Dendritic cell treated with granulocyte-macrophage colony-stimulating factor and Interleukin-4, amounts not matched to agents 40 ng/mL and 50 ng/mL, for 4 days (primary cell): ENCODE results near the gene CRACDL.

ENCODE experiments used
- H3K27ac Mint-ChIP-seq: one replicate; pipeline ENCODE4 v1.8.0; 2022; ENCODE audit warnings: mild to moderate bottlenecking, mixed read lengths
- H3K27me3 Mint-ChIP-seq: one replicate; pipeline ENCODE4 v1.8.0; 2022; ENCODE audit warnings: mild to moderate bottlenecking, mixed read lengths
- H3K36me3 Mint-ChIP-seq: one replicate; pipeline ENCODE4 v1.8.0; 2022; ENCODE audit warnings: low read depth, mixed read lengths
- H3K4me1 Mint-ChIP-seq: one replicate; pipeline ENCODE4 v1.8.0; 2022; ENCODE audit warnings: low read depth, mixed read lengths
- H3K4me3 Mint-ChIP-seq: one replicate; pipeline ENCODE4 v1.8.0; 2022; ENCODE audit warnings: mild to moderate bottlenecking, moderate library complexity, mixed read lengths
- H3K9me3 Mint-ChIP-seq: one replicate; pipeline ENCODE4 v1.8.0; 2022; ENCODE audit warnings: mixed read lengths
- intact Hi-C: fragments of 100-400 bp; cut with micrococcal nuclease; formaldehyde crosslinking; loops from one replicate; pipeline ENCODE4 v1.15.0; 2022

Gene CRACDL

DNA sequence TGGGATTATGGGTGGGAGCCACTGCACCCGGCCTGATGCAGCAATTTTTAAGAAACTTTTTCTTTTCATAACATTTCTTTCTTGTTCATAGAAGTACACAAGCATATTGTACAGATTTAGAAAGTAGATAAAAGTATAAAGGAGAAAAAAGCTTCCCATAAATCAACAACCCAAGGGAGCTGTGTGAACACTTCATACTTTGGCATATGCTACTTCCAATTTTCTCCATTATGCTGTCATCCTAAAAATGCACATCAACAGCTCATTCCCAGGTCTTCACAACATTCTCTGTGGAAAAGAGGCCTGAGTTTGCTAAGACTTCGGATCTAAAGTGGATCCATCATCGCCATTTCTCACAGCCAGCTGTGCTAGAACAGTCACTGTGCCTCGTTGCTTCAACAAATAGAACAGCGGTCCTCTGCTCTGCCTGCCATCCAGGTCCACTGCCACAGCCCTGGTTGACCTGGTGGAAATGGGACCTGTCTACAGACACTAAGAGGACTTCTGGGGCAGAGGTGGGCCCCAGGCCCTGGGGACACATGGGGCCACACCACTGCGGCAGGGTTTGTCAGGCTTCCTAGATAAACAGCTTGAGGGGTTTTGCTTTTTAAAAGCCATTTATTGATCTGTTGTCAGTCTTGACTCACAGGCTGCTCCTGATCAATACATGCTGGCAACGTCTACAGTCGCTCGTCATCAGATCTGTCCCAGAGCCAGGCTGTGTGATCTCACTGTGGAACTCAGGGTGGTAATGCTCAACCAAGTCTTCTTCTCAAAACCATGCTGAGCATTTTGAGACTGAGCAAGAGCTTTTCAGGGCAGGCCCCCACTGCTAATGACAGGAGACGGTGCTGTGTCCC lies 132.4 kb downstream of the CRACDL start:
- no peak overlapping the region for H3K4me3 Mint-ChIP-seq
- H3K27ac Mint-ChIP-seq = no peak overlapping the region
- H3K9me3 Mint-ChIP-seq = no peaks in the 10 kb centered on the region
- peaks cover 13% of the 10 kb centered on the region for H3K36me3 Mint-ChIP-seq
- intact Hi-C loops = no loop called here
- peaks cover 5% of the 10 kb centered on the region for H3K27me3 Mint-ChIP-seq
- peaks cover 56% of the 10 kb centered on the region for H3K4me1 Mint-ChIP-seq

DNA sequence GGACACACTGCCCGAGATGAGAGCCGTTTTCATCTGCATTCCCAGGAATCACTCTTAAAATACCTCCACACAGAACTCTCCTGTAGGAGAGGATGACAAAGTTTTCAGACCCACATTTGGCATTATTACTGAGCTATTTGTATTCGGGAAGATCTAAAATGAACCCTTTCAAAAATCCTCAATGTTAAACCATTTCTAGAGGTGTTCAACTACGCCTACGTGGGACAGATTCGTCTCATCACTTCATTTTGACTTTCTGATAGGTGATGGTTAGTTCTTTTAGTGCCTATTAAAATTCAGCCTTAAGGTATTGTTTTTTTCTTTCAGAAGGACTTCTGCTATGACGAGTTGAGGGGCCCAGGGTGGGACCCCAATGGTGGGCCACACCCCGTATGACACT lies 133.7 kb downstream of the CRACDL start:
- Mint-ChIP-seq H3K27me3 (peaks cover 5% of the 10 kb centered on the region), H3K9me3 (no peaks in the 10 kb centered on the region), H3K4me1 (peaks cover 46% of the 10 kb centered on the region), H3K36me3 (peaks cover 13% of the 10 kb centered on the region), H3K27ac (no peak overlapping the region), H3K4me3 (no peak overlapping the region)
- intact Hi-C loops = no loop called here

DNA sequence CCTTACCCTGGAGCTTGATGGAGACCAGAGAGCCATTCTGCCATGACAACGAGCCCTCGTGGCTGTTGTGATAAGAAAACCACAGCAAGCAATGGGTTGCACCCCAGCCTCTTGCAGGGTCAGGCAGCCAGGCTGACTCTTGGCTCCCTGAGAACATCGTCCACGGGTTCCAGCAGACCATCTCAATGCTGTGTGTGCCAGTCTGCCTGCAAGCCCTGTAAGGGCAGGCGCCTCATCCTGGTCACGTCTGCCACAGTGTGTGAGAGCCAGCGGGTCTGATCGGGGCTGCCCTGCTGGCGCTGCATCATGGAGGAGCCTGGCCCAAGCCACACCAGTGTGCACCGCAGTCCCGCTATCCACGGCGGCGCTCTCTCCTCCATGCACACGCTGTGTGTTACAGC lies 134.1 kb downstream of the CRACDL start:
- peaks cover 5% of the 10 kb centered on the region for H3K27me3 Mint-ChIP-seq
- no peaks in the 10 kb centered on the region for H3K9me3 Mint-ChIP-seq
- H3K4me1 Mint-ChIP-seq = peaks cover 42% of the 10 kb centered on the region
- H3K4me3 Mint-ChIP-seq = no peak overlapping the region
- H3K36me3 Mint-ChIP-seq = peaks cover 13% of the 10 kb centered on the region
- intact Hi-C loops = no loop called here
- no peak overlapping the region for H3K27ac Mint-ChIP-seq

DNA sequence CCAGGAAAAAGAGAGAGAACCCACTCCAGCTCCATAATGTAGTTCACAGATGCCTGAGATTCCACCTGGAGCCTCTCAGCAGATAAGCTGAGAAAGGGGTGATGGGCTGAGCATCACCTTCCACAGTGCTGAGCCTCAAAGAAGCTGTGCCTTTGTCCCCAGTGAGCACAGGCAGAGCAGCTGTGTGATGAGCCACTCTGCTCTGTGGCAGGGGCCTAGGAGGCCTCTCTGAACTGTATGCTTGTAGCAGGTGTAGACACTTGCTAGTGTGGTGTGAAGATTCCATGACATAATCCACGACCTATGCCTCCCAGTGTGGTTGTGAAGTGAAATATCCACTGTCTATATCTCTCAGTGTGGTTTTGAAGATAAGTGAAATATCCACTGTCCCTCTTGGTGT lies 134.7 kb downstream of the CRACDL start:
- H3K4me1 Mint-ChIP-seq = peaks cover 35% of the 10 kb centered on the region
- peaks cover 5% of the 10 kb centered on the region for H3K27me3 Mint-ChIP-seq
- no peak overlapping the region for H3K27ac Mint-ChIP-seq
- no peaks in the 10 kb centered on the region for H3K9me3 Mint-ChIP-seq
- intact Hi-C loops = no loop called here
- peaks cover 13% of the 10 kb centered on the region for H3K36me3 Mint-ChIP-seq
- no peak overlapping the region for H3K4me3 Mint-ChIP-seq

DNA sequence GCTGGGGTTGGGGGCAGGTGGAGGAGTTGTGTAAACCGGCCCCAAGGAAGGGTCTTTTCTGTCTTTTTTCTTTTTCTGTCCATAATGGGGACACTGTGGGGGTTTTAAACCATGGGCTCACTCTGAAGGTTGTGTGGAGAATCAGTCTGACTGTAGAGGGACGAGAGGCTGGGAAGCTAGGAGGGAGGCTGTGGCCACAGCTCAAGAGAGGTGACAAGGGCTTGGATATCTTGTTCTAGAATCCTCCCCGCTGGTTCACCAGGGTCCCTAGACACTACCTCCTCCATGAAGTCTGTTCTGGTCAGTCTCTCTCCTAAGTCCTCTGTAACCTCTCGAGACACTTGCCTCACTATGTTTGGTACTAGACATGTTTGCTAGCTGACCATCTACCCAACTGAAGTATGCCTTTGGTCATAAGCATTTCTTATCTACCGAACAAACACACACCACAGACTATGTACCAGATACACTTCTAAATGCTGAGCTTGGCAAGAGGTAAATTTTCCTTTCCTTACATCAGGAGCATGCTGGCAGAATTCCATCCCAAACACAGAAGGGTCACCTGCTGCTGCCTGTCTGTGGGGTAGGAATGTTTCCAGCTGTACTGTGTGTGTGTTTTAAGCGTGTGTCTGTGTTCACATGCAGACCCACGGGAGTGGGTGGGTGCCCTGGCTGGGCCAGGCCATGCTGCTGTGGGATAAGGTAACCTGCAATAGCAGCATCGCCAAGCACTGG lies 135.5 kb downstream of the CRACDL start:
- H3K36me3 Mint-ChIP-seq = peaks cover 18% of the 10 kb centered on the region
- intact Hi-C loops = no loop called here

DNA sequence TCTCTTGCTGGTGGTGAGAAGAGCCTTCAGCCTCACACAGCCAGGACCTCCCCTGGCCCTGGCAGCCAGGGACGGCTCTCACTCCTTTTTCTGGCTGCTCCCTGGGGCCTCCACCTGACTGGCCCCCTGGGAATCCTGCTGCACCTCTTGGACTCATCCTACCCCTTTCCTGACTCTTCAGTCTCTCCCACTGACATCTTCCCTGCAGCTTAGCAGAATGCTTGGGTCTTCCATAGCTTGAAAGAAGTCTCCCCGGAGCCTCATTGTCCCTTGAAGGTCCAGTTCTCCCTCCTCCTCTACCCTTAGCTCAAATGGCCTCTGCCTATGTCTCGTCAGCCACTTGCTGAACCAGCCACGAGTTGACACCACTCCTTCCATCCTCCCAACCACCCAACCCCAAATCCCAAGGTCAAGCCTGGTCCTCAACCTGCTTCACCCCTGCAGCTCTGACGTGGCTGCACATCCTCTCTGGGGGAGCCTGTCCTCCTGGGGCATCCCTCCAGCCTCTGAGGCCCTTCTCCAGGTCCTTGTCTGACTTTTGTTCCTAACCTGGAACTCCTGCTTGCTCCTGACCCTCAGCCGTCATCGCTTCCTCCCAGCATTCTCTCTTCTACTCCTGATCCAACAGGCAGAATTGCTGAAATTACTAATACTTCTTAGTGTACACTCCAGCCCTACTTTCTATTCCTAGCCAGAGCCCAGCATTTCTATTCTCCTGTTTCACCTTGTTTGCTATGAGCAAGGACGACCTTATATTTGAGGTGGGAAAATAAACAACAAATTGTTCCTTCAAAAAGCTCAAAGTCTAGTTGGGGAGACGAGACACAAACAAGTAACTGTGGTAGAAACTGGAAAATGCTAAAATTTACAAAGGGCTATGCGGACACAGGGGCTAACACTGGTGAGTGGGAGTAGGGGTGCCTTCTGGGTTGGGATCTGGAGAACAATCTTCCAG lies 136.4 kb downstream of the CRACDL start:
- intact Hi-C loops = no loop called here
- no peaks in the 10 kb centered on the region for H3K9me3 Mint-ChIP-seq
- no peak overlapping the region for H3K4me3 Mint-ChIP-seq
- peaks cover 5% of the 10 kb centered on the region for H3K27me3 Mint-ChIP-seq
- peak overlapping the region; percentile 21 for H3K27ac Mint-ChIP-seq
- H3K4me1 Mint-ChIP-seq = peaks cover 20% of the 10 kb centered on the region
- peaks cover 23% of the 10 kb centered on the region for H3K36me3 Mint-ChIP-seq

More for the DNA sequence above, 135.5 kb downstream of the CRACDL start:
- no peak overlapping the region for H3K4me3 Mint-ChIP-seq
- peaks cover 5% of the 10 kb centered on the region for H3K27me3 Mint-ChIP-seq
- H3K9me3 Mint-ChIP-seq = no peaks in the 10 kb centered on the region
- H3K27ac Mint-ChIP-seq = peak overlapping the region; percentile 21
- H3K4me1 Mint-ChIP-seq = peaks cover 27% of the 10 kb centered on the region

DNA sequence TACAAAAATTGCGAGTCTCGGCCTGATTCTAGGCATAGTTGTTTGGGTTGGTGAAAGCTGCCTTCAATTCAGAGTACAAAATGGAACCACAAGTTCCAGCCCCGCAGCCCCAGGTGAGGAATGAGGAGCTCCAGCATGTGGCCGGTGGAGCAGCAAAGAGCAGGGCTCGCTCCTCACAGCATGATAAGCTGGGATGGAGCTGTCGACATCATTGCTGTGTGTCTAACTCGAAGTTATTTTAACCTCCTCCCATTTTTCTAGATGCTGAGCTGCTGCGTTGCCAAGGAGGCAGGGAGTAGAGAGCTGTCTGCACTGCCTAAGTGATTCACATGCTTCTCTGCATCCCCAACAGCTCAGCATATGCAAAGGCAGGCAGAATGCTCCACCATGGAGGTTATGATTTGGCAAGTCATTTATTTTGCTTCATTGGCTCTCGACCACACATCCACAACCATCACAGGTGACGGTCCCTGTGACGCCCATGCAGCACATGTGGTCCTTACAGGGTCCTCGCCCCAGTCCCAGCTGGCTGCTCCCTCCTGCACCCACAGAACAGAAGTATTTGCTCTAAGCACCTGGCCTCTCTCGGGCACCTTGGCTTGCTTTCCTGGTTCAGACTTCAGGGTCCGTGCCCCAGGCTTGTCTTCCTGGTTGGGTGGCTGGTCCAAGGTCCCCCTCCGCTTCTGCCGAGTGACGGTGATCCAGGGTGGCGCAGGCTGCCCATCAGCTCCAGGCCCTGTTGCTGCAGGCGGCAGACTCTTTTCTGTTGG lies 139.1 kb downstream of the CRACDL start:
- Mint-ChIP-seq H3K36me3 (peaks cover 18% of the 10 kb centered on the region), H3K9me3 (no peaks in the 10 kb centered on the region), H3K27ac (no peak overlapping the region), H3K27me3 (peaks cover 5% of the 10 kb centered on the region), H3K4me3 (no peak overlapping the region), H3K4me1 (peaks cover 24% of the 10 kb centered on the region)
- intact Hi-C loops = no loop called here

DNA sequence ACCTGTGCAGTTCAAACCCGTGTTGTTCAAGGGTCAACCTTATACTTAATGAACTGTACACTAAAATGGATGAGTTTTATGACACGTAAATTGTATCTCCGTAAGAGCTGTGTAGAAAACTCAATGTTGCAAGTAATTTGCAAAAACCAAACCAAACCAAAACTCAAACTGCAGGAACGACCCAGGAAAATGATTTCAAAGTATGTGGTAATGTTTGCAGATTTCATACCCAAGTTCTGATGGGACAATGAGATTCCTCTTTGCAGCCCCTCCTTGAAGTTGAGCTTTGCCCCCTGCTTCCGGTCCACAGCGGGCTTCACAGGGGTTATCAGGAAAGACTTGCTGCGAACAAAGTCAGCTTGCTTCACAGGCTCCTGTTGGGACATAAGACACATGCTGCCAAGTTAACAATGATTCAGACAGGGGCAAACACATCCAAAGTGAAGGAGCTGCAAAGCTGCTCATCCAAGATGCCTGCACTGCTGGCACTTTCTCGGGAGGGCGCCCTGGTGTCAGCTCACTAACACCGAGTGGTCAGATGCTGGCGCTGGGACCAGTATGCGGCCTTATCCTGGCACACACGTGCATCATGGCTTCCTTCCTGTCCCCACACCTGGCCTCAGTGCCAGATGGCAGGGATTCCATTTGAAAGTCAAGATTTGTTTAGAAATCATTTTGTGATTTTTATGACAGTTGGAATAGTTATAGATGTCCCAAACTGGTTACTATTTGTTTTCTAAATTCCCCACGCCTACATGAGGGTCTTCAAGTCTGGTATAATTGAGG lies 139.9 kb downstream of the CRACDL start:
- no peak overlapping the region for H3K27ac Mint-ChIP-seq

DNA sequence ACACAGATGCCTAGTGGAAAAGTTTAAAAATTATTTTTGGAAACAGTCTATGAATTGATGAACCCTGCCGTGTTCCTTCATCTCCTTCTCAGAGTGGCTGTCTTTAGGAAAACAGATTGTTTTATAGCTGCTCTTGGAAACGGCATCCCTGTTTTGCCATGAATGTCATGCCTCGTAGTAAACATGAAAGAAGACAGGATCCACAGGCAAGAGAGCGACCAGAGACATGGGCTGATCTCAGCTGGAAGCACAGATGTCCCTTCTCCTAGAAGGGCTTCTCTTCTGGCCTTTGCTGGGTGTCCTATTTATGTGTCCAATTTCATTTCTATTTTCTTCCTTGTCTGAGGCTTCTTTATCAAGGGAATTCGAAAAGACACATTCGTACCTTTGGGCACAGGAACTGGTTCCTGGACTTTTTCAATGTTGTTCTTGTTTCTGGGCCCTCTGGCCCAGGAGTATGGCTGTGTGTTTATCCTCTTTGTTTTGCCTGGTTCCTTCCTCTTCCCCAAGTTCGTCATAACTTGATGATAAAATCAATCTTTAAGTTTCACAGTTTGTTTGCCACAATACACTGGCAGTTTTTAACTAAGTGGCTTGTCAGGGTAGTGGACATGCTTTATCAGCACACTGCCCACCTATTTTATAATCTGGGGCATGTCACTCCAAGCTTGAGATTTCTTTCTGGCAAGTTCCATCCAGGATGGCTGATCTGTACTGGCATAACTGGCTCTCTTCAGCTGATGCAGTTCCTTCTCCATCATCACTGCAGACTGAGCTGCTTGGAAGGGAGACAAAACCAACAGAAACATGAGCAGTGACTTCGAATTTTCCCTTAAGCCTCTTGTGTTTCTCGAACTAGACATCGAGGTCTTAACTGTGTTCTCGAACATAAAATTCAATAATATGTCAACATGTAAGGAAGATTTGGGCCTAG lies 141.9 kb downstream of the CRACDL start:
- Mint-ChIP-seq H3K27me3 (peaks cover 8% of the 10 kb centered on the region), H3K4me3 (no peak overlapping the region), H3K9me3 (no peaks in the 10 kb centered on the region), H3K27ac (no peak overlapping the region), H3K4me1 (peaks cover 13% of the 10 kb centered on the region), H3K36me3 (peaks cover 10% of the 10 kb centered on the region)
- intact Hi-C loops = no loop called here

More for the DNA sequence above, 139.9 kb downstream of the CRACDL start:
- intact Hi-C loops = no loop called here
- H3K9me3 Mint-ChIP-seq = no peaks in the 10 kb centered on the region
- H3K4me3 Mint-ChIP-seq = no peak overlapping the region
- peaks cover 5% of the 10 kb centered on the region for H3K27me3 Mint-ChIP-seq
- H3K4me1 Mint-ChIP-seq = peaks cover 24% of the 10 kb centered on the region
- peaks cover 10% of the 10 kb centered on the region for H3K36me3 Mint-ChIP-seq

DNA sequence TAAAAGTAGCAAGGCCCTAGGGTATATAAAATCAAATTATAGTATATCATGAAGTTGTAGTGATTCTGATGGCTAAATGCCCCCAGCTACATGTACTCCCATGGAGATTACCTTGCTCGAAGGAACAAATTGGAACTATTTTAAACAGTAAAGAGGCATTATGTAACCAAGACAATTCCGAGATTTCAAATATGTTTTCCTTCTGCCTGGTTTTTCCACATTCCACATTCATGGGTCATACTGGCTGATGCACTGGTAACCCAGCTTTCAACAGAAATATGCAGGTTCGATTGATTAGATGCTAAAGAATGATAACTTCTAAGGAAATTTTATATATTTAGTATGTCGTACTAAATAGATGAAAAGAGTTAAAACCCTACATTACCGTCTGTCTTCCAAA lies 142.8 kb downstream of the CRACDL start:
- Mint-ChIP-seq H3K4me1 (peaks cover 11% of the 10 kb centered on the region), H3K27ac (no peak overlapping the region), H3K4me3 (no peak overlapping the region), H3K27me3 (peaks cover 11% of the 10 kb centered on the region), H3K36me3 (peaks cover 10% of the 10 kb centered on the region), H3K9me3 (no peaks in the 10 kb centered on the region)
- intact Hi-C loops = no loop called here

DNA sequence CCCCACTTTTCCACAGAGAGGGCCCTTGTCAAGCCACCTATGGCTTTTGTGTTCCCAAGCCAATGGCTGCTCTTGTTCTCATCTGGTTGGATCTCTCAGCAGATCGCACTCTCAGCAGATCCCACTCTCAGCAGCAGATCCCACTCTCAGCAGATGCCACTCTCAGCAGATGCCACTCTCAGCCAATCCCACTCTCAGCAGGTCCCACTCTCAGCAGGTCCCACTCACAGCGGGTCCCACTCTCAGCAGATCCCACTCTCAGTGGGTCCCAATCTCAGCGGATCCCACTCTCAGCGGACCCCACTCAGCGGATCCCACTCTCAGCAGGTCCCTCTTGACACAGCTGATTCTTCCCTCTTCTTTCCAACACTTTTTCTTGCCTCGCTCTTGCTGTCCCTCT lies 145.8 kb downstream of the CRACDL start:
- peaks cover 2% of the 10 kb centered on the region for H3K36me3 Mint-ChIP-seq
- peaks cover 11% of the 10 kb centered on the region for H3K27me3 Mint-ChIP-seq
- H3K9me3 Mint-ChIP-seq = no peaks in the 10 kb centered on the region
- peaks cover 21% of the 10 kb centered on the region for H3K4me1 Mint-ChIP-seq
- H3K27ac Mint-ChIP-seq = no peak overlapping the region
- no peak overlapping the region for H3K4me3 Mint-ChIP-seq
- intact Hi-C loops = no loop called here

DNA sequence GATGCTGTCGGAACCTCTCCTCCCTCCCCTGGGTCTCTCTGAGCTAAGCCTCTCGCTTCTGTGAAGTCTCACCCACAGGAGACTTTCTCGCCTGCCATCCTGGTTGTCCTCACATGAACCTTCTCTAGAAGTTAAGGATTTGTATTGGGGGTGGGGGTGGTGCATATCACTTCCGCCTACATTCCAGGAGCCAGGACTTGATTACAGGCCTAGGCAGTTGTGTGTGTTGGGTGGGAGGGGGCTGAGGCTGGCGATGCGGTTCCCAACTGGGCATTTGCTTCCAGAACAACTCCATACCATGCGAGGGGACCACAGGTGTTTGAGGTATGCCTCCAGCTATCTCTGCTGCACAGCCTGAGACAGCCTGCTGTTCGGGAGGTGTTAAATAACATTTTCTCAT lies 148.3 kb downstream of the CRACDL start:
- no peak overlapping the region for H3K4me3 Mint-ChIP-seq
- peaks cover under 1% of the 10 kb centered on the region for H3K36me3 Mint-ChIP-seq
- intact Hi-C loops = no loop called here
- H3K4me1 Mint-ChIP-seq = peaks cover 10% of the 10 kb centered on the region
- peak overlapping the region; percentile 55 for H3K27ac Mint-ChIP-seq
- H3K27me3 Mint-ChIP-seq = peaks cover 11% of the 10 kb centered on the region
- H3K9me3 Mint-ChIP-seq = peaks cover 2% of the 10 kb centered on the region
